Islet precursor cell (in vitro differentiated cells): ENCODE results near the gene PCIF1.
"Not testable (repeated sequence)": the region's sequence is repeated elsewhere in the genome, so short reads cannot be mapped to it uniquely, and the experiment has no call there.

ENCODE experiments used
- DNase-seq: peaks from one replicate; pipeline ENCODE4 v3.0.0-alpha.2; 2018

PCIF1 gene

GRCh38 chr20:45934586-45935415 is at the start of gene PCIF1:
Gene PCIF1, plus strand, starts transcription at chr20:45934683. Its CDS starts 4,317 bp downstream, at chr20:45939000.
- DNase-seq = peak; percentile 97

GRCh38 chr20:45886590-45887345 is 47.7 kb upstream of the PCIF1 start:
- DNase-seq = no peak

GRCh38 chr20:45887346-45887715 is 47.2 kb upstream of the PCIF1 start, which contains the start of gene SPATA25:
Gene SPATA25, minus strand, starts transcription at chr20:45887622. Its CDS starts 32 bp downstream, at chr20:45887590.
- no peak for DNase-seq

- no peak for DNase-seq
Measured at GRCh38 chr20:45888681-45889080, 45.8 kb upstream of the PCIF1 start.

- DNase-seq = peak; percentile 94
Measured at GRCh38 chr20:45890077-45890984, 44.2 kb upstream of the PCIF1 start.

GRCh38 chr20:45890985-45891983 is 43.2 kb upstream of the PCIF1 start, which contains the start of the genes CTSA and NEURL2:
Gene CTSA, plus strand, starts transcription at chr20:45891335. Its CDS starts 234 bp downstream, at chr20:45891569.
Gene NEURL2, minus strand, starts transcription at chr20:45891208. Its CDS starts 217 bp downstream, at chr20:45890991.
- peak; percentile 93 for DNase-seq

- DNase-seq = no peak
Measured at GRCh38 chr20:45892049-45892825, 42.2 kb upstream of the PCIF1 start.

- no peak for DNase-seq
Measured at GRCh38 chr20:45892828-45893500, 41.5 kb upstream of the PCIF1 start.

- DNase-seq = no peak
Measured at GRCh38 chr20:45893831-45894230, 40.7 kb upstream of the PCIF1 start.

GRCh38 chr20:45894797-45895196 is 39.7 kb upstream of the PCIF1 start:
- DNase-seq = no peak

GRCh38 chr20:45896641-45897161 is 37.8 kb upstream of the PCIF1 start:
- DNase-seq = no peak

GRCh38 chr20:45897289-45897688 is 37.2 kb upstream of the PCIF1 start:
- no peak for DNase-seq

GRCh38 chr20:45897692-45898091 is 36.8 kb upstream of the PCIF1 start:
- no peak for DNase-seq

GRCh38 chr20:45898285-45898684 is 36.2 kb upstream of the PCIF1 start:
- no peak for DNase-seq

GRCh38 chr20:45899046-45899835 is 35.2 kb upstream of the PCIF1 start:
- no peak for DNase-seq

GRCh38 chr20:45901332-45901731 is 33.2 kb upstream of the PCIF1 start:
- DNase-seq = not testable (repeated sequence)

- no peak for DNase-seq
Measured at GRCh38 chr20:45902199-45902701, 32.2 kb upstream of the PCIF1 start.
